Lower leg skin (tissue), 3 donors: Measurements from ENCODE around the gene ELMOD3.

Experiments
- CTCF ChIP-seq, 3 donors: fragments of 450-650 bp; IDR thresholded peaks; one replicate each; pipeline ENCODE4 v1.5.1; 2016; ENCODE audit warnings: antibody characterized with exemption in 3 of 3, mild to moderate bottlenecking in 3 of 3, moderate library complexity in 2 of 3
- POLR2A ChIP-seq, 2 donors: fragments of 450-650 bp; IDR thresholded peaks; one replicate each; pipeline ENCODE4 v1.6.1; 2016 to 2017; ENCODE audit warnings: antibody characterized with exemption in 2 of 2, mild to moderate bottlenecking in 1 of 2, moderate library complexity in 1 of 2

DNA sequence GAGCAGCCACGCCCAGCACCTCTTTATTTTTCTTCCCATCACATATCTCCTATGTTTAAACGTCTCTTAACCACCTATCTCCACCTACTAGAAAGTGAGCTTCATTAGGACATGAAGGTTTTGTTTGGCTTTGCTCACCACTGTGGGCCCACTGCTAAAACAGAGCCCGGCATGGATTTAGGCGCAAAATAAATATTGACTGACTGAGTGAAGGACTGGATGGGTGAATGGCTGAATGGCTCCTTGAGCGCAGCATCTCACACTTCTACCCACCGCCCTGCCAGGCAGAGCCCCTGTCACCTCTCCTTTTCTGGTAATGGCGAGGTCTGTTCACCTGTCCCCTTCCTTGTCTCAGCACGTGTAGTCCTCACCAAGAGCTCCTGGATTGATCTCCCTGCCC, 45.5 kb downstream of the ELMOD3 start:
- TF ChIP-seq CTCF (IDR thresholded peaks at IDR 0.05), result no peak
- TF ChIP-seq POLR2A (IDR thresholded peaks at IDR 0.05), result no peak
